ENCODE data around the gene POLD3.

GRCh38 chr11:74646215-74646614 is 53.8 kb downstream of the POLD3 start:
- TF ChIP-seq, protein P1, sequence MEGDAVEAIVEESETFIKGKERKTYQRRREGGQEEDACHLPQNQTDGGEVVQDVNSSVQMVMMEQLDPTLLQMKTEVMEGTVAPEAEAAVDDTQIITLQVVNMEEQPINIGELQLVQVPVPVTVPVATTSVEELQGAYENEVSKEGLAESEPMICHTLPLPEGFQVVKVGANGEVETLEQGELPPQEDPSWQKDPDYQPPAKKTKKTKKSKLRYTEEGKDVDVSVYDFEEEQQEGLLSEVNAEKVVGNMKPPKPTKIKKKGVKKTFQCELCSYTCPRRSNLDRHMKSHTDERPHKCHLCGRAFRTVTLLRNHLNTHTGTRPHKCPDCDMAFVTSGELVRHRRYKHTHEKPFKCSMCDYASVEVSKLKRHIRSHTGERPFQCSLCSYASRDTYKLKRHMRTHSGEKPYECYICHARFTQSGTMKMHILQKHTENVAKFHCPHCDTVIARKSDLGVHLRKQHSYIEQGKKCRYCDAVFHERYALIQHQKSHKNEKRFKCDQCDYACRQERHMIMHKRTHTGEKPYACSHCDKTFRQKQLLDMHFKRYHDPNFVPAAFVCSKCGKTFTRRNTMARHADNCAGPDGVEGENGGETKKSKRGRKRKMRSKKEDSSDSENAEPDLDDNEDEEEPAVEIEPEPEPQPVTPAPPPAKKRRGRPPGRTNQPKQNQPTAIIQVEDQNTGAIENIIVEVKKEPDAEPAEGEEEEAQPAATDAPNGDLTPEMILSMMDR (conservative IDR thresholded peaks at IDR 0.05; ENCODE audit: low read depth, low read length): no peak
- TF ChIP-seq EZH2 (IDR thresholded peaks at IDR 0.05; ENCODE audit: low read length, unreplicated experiment) (no peak), EZH2phosphoT487 (IDR thresholded peaks at IDR 0.05; ENCODE audit: borderline replicate concordance, low read length) (no peak)

Measured in PC-3 (cell line).